Mucosa of rectum (tissue), 2 donors: ENCODE results near the gene GBF1.
A peak's percentile ranks its signal among the peaks of the same experiment; 100 is the strongest.

Experiments
- H3K27ac ChIP-seq, 2 donors: one replicate each; pipeline ENCODE4 v1.7.0; 2013; ENCODE audit warnings: inconsistent platforms in 2 of 2, low read depth in 2 of 2, low read length in 2 of 2
- H3K27me3 ChIP-seq, 2 donors: one replicate each; pipeline ENCODE4 v1.7.0; 2013; ENCODE audit warnings: low read length in 2 of 2; ENCODE audit not compliant: control insufficient read depth in 2 of 2, insufficient read depth in 2 of 2
- H3K36me3 ChIP-seq, 2 donors: one replicate each; pipeline ENCODE4 v1.7.0; 2013; ENCODE audit warnings: low read length in 2 of 2; ENCODE audit not compliant: control insufficient read depth in 2 of 2, insufficient read depth in 2 of 2
- H3K4me1 ChIP-seq, 2 donors: one replicate each; pipeline ENCODE4 v1.7.0; 2013; ENCODE audit warnings: low read length in 2 of 2, mild to moderate bottlenecking in 1 of 2; ENCODE audit not compliant: control insufficient read depth in 2 of 2, insufficient read depth in 2 of 2
- H3K4me3 ChIP-seq, 2 donors: one replicate each; pipeline ENCODE4 v1.7.0; 2013; ENCODE audit warnings: low read length in 2 of 2
- H3K9ac ChIP-seq, 2 donors: one replicate each; pipeline ENCODE4 v1.7.0; 2013; ENCODE audit warnings: low read length in 2 of 2, low read depth in 1 of 2, mild to moderate bottlenecking in 1 of 2
- H3K9me3 ChIP-seq, 2 donors: one replicate each; pipeline ENCODE4 v1.7.0; 2013; ENCODE audit warnings: low read length in 2 of 2; ENCODE audit not compliant: control insufficient read depth in 2 of 2
- donor health status: healthy.
- donor health status: Normal muscosa, but diverticular disease.

GBF1 gene

GRCh38 chr10:102394801-102395399, 149.6 kb downstream of the GBF1 start:
- no peaks in the 10 kb centered on the region for H3K9me3 ChIP-seq
- H3K4me1 ChIP-seq: peaks cover 26 to 35% of the 10 kb centered on the region in 2 donors
- H3K4me3 ChIP-seq: peak overlapping the region; percentile 92 to 97
- peak overlapping the region; percentile 94 to 99 for H3K27ac ChIP-seq
- H3K27me3 ChIP-seq: no peaks in the 10 kb centered on the region
- H3K9ac ChIP-seq: peak overlapping the region; percentile 81 to 94
- H3K36me3 ChIP-seq: peaks cover 0 to 12% of the 10 kb centered on the region in 2 donors

GRCh38 chr10:102395400-102396316, 150.3 kb downstream of the GBF1 start, which contains the start of gene NFKB2:
Gene NFKB2, plus strand, starts transcription at chr10:102395705. Its CDS starts 255 bp downstream, at chr10:102395960.
- peak within 1 kb of the TSS; percentile 81 to 94 for H3K9ac ChIP-seq
- H3K9me3 ChIP-seq: no peaks in the 10 kb centered on the region
- H3K4me3 ChIP-seq: peak within 1 kb of the TSS; percentile 92 to 97
- H3K36me3 ChIP-seq: peaks cover 0 to 15% of the 10 kb centered on the region in 2 donors
- no peaks in the 10 kb centered on the region for H3K27me3 ChIP-seq
- peak within 1 kb of the TSS; percentile 94 to 99 for H3K27ac ChIP-seq
- H3K4me1 ChIP-seq: peaks cover 30 to 35% of the 10 kb centered on the region in 2 donors

- Histone ChIP-seq H3K27ac (peak overlapping the region in 1 of 2 donors; percentile 99), H3K4me1 (peaks cover 30 to 35% of the 10 kb centered on the region in 2 donors)
Observed at GRCh38 chr10:102396317-102396650, 151.0 kb downstream of the GBF1 start.

GRCh38 chr10:102396730-102397151, 151.4 kb downstream of the GBF1 start:
- peaks cover 30 to 35% of the 10 kb centered on the region in 2 donors for H3K4me1 ChIP-seq
- no peaks in the 10 kb centered on the region for H3K9me3 ChIP-seq
- H3K4me3 ChIP-seq: peak overlapping the region; percentile 92 to 97
- H3K27ac ChIP-seq: peak overlapping the region in 1 of 2 donors; percentile 99
- H3K36me3 ChIP-seq: peaks cover 6 to 24% of the 10 kb centered on the region in 2 donors
- H3K9ac ChIP-seq: peak overlapping the region in 1 of 2 donors; percentile 17
- H3K27me3 ChIP-seq: no peaks in the 10 kb centered on the region

More at GRCh38 chr10:102396317-102396650, 151.0 kb downstream of the GBF1 start:
- Histone ChIP-seq H3K36me3 (peaks cover 2 to 20% of the 10 kb centered on the region in 2 donors), H3K9me3 (no peaks in the 10 kb centered on the region), H3K9ac (peak overlapping the region; percentile 79 to 81), H3K27me3 (no peaks in the 10 kb centered on the region), H3K4me3 (peak overlapping the region; percentile 92 to 97)

GRCh38 chr10:102397222-102398171, 152.2 kb downstream of the GBF1 start:
- Histone ChIP-seq H3K9ac (no peak overlapping the region), H3K27ac (peak overlapping the region in 1 of 2 donors; percentile 99), H3K4me1 (peaks cover 30 to 35% of the 10 kb centered on the region in 2 donors), H3K36me3 (peaks cover 6 to 25% of the 10 kb centered on the region in 2 donors), H3K9me3 (no peaks in the 10 kb centered on the region), H3K4me3 (no peak overlapping the region), H3K27me3 (no peaks in the 10 kb centered on the region)

GRCh38 chr10:102398172-102399020, 153.1 kb downstream of the GBF1 start:
- H3K27ac ChIP-seq: no peak overlapping the region
- H3K4me3 ChIP-seq: no peak overlapping the region
- H3K27me3 ChIP-seq: no peaks in the 10 kb centered on the region
- no peak overlapping the region for H3K9ac ChIP-seq
- H3K36me3 ChIP-seq: peaks cover 6 to 25% of the 10 kb centered on the region in 2 donors
- H3K4me1 ChIP-seq: peaks cover 30 to 32% of the 10 kb centered on the region in 2 donors
- H3K9me3 ChIP-seq: no peaks in the 10 kb centered on the region

GRCh38 chr10:102399217-102400021, 154.1 kb downstream of the GBF1 start:
- H3K9me3 ChIP-seq: no peaks in the 10 kb centered on the region
- H3K4me1 ChIP-seq: peaks cover 27 to 30% of the 10 kb centered on the region in 2 donors
- H3K27ac ChIP-seq: peak overlapping the region; percentile 79 to 81
- H3K4me3 ChIP-seq: peak overlapping the region; percentile 54 to 64
- peak overlapping the region; percentile 63 to 65 for H3K9ac ChIP-seq
- peaks cover 6 to 25% of the 10 kb centered on the region in 2 donors for H3K36me3 ChIP-seq
- H3K27me3 ChIP-seq: no peaks in the 10 kb centered on the region

- peak overlapping the region in 1 of 2 donors; percentile 54 for H3K4me3 ChIP-seq
- H3K9me3 ChIP-seq: no peaks in the 10 kb centered on the region
- H3K4me1 ChIP-seq: peaks cover 22 to 24% of the 10 kb centered on the region in 2 donors
- H3K27me3 ChIP-seq: no peaks in the 10 kb centered on the region
- peak overlapping the region in 1 of 2 donors; percentile 14 for H3K9ac ChIP-seq
- peak overlapping the region in 1 of 2 donors; percentile 81 for H3K27ac ChIP-seq
- H3K36me3 ChIP-seq: peaks cover 6 to 25% of the 10 kb centered on the region in 2 donors
Observed at GRCh38 chr10:102400076-102400475, 154.7 kb downstream of the GBF1 start.
